ENCODE data around the gene PHYHD1.
A peak's percentile ranks its signal among the peaks of the same experiment; 100 is the strongest.

PHYHD1 gene

GRCh38 chr9:128920381-128921058, at the start of gene PHYHD1:
TSS of gene PHYHD1 (plus strand) at chr9:128920982. CDS start at chr9:128922324, 1,342 bp downstream.
- peak in 48 of 51 donors; percentile 31 to 93 (median 73) for DNase-seq

GRCh38 chr9:128877852-128878251, 42.9 kb upstream of the PHYHD1 start:
- no peak for DNase-seq

DNA sequence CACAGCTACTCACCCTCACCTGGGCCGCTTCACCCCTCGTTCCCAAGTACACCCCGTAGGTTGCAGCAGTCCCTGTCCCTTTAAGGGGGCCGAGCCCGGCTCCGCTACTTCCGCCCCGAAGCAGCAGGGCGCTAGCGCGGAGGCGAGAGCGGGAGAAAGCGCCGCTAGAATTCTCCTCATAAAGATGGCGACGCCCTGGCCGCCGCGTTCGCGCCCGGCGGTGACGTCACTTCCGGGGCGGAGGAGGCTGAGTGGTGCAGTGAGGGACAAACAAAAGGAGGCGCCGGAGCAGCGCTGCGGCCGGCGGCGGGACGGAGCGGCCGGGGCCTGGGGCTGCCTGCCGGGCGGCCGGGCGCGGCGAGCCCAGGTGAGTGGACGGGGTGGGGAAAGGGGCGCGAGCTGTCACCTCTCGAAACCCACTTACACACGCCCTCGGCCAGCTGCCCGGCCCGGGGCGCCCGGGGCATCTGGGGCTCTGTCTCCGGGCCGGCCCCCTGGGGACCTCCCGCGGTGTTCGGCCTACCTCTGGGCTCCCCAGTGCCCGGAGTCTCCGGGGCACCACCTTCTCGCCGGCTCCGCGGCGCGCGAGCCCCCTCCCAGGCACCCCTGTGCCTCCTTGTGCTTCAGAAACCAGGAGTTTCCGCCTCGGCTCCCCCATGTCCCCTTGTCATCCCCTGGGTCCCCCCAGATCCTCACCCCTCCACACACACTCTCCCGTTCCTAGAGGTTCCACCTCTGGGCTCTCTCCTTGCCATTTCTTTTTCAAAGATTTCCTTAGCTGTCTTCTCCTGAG, 38.7 kb upstream of the PHYHD1 start, which contains the start of the genes KYAT1 and LRRC8A:
Gene KYAT1, minus strand, starts transcription at position 67 of the 793 bp plus-strand sequence. CDS start 36,545 bp downstream, outside the sequence.
Gene LRRC8A, plus strand, starts transcription at position 250 of the 793 bp plus-strand sequence. CDS start 25,032 bp downstream, outside the sequence.
- peak; percentile 66 to 99 (median 96) for DNase-seq

- peak in 3 of 51 donors; percentile 51 to 75 (median 67) for DNase-seq
Measured at GRCh38 chr9:128882677-128883603, 37.8 kb upstream of the PHYHD1 start.

GRCh38 chr9:128884164-128884563, 36.6 kb upstream of the PHYHD1 start:
- no peak for DNase-seq

DNA sequence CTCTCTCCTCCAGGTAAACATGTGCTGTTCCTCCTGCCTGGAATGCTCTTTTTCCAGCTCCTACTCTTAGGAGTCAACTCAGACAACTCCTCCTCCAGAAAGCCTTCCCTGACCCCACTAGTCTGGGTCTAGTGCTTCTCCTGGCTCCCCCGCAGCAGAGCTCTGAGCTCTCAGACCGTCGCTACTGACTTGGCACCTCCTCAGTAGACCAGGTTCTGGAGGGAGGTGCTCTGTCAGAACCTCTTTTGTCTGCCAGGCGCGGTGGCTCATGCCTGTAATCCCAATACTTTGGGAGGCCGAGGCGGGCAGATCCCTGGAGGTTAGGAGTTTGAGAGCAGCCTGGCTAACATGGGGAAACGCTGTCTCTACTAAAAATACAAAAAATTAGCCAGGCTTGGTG, 35.4 kb upstream of the PHYHD1 start:
- DNase-seq: no peak

DNA sequence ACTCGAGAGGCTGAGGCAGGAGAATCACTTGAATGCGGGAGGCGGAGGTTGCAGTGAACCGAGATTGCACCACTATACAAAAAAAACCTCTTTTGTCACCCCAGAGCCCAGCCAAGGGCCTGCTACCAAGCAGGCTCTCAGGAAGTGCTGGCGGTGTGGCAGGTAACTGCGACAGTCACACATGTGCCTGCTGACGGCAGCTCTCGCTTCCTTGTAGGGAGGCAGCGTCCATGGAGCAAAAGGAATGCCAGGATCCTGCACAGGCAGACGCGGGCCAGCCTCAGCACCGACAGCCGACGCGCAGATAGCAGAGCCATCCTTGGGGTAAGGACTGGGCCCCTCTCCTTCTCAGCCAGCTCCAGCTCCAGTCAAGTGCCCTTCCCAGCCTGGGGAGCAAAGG, 35.0 kb upstream of the PHYHD1 start:
- no peak for DNase-seq

DNA sequence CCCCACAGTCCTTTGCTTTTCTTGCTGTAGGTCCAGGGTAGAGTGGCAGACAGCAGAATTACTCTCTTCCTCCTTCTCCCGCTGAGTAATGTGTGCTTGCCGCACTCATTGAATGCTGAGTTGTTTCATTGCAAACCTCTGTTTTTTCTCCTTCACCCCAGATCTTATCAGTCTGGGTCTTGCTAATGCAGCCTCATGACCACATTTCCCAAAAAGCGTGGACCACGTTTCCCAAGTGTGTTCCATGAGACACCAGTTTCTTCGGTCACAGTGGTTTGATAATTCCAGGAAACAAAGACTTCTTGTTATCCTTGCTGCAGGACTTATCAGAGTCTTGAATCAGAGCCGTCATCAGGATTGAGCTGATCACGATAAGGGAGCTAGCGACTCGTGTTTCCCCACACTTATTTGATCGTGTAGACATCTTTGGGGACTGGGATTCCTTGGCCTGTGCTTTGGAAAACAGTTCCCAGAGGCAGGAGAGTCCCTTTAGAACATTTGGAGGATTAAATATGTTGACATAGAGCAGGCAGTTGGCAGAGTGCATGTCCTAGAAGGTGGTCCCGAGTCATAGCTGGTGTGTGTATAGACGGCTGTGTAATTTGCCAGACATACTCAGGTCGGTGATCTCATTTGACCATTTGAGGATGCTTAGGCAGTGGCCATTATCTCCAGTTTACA, 34.4 kb upstream of the PHYHD1 start:
- no peak for DNase-seq

GRCh38 chr9:128887049-128887448, 33.7 kb upstream of the PHYHD1 start:
- no peak for DNase-seq

- DNase-seq: peak in 1 of 51 donors; percentile 16
Measured at GRCh38 chr9:128887914-128888350, 32.9 kb upstream of the PHYHD1 start.

DNA sequence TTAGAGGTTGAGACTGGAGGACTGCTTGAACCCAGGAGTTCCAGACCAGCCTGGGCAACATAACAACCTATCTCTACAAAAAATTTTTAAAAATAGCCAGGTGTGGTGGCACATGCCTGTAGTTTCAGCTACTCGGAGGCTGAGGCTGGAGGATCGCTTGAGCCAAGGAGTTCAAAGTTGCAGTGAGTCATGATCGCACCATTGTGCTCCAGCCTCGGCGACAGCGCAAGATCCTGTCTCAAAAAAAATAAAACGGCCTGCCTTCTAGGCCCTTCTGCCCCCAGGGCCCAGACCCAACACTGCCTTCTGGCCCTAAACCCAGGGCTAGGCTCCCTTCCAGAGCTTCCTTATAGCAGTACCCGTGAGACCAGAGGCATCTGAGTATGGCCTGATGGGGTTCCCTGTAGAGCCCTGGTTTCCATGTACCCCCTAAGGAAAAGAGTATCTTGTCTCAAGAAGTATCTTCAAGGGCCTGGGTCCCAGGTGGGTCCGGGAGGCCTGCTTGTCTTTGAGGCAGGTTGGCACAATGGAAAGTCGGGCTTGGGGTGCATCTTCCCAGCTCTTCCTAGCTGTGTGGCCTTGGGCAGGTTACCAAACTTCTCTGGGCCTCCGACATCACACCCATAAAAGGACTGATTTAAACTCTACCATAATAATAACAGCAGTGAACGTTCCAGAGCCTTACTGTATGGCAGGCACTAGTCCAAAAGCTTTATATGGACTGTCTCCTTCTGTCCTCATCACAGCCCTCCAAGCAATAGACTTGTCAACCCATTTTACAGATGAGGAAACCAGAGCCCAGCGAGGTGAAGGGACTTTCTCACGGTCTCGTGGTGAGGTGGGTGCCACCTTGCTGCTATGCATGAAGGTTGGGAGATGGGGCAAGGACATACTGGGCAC, 29.2 kb upstream of the PHYHD1 start:
- no peak for DNase-seq

GRCh38 chr9:128892221-128892921, 28.4 kb upstream of the PHYHD1 start:
- peak; percentile 56 to 99 (median 89) for DNase-seq

GRCh38 chr9:128893354-128893753, 27.4 kb upstream of the PHYHD1 start:
- DNase-seq: peak in 1 of 51 donors; percentile 53

GRCh38 chr9:128894764-128895163, 26.0 kb upstream of the PHYHD1 start:
- DNase-seq: no peak

GRCh38 chr9:128895556-128895955, 25.2 kb upstream of the PHYHD1 start:
- DNase-seq: peak in 2 of 51 donors; percentile 18 to 43

- DNase-seq: no peak
Measured at GRCh38 chr9:128898382-128898781, 22.4 kb upstream of the PHYHD1 start.

DNA sequence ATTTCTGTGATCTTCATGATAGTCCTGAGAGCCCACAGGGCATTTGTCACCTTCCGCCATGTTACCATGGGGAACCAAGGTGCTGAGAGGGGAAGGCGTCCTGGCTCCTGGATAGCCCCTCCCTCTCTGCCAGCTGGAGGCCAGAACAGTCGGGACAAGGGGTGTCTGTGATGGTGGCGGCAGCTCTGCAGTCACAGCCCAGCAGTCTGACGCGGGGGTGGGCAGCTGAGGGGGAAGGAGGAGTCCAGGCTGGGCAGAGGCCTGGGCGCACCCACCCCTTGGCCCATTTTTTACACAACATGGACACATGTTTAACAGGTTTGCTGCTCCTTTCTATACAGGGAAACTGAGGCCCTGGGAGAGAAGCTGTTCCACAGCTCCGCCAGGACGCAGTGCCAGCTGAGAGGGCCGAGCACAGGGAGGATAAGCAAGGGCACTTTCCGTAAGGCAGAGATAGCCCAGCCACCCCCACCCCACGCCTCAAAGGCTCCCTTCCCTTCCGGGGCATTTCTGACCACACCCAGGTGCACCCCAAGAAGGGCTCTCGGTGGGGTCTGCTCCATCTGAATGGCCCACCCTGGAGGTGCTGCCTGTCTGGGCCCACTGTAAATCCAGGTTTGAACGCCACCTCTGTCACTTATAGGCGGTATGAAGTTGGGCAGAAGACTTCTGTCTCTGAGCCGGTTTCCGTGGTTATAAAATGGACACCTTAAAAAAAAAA, 21.8 kb upstream of the PHYHD1 start:
- peak in 24 of 51 donors; percentile 15 to 67 (median 34) for DNase-seq
